Measurements from ENCODE around the gene ELL. TPM values are rescaled to one million over a fixed set of nuclear protein-coding genes. Genes with fewer than 3 reads are reported as not detected.

ELL gene
- total RNA-seq, 1 donor from 2014 or later, result 11.0 TPM

GRCh38 chr19:18467978-18468377 is 53.9 kb downstream of the ELL start:
- Mint-ChIP-seq H3K9me3 (ENCODE audit: unreplicated experiment) (no peaks in the 10 kb centered on the region), H3K4me3 (ENCODE audit: unreplicated experiment) (peak overlapping the region; percentile 44), H3K27ac (ENCODE audit: unreplicated experiment) (peak overlapping the region; percentile 54), H3K4me1 (ENCODE audit: unreplicated experiment) (no peaks in the 10 kb centered on the region), H3K36me3 (ENCODE audit: low read depth, unreplicated experiment) (peaks cover 3% of the 10 kb centered on the region), H3K27me3 (ENCODE audit: unreplicated experiment) (peaks cover 6% of the 10 kb centered on the region)
- DNase-seq (ENCODE audit: low spot score), result no peak
- TF ChIP-seq CTCF (IDR thresholded peaks at IDR 0.05; ENCODE audit: unreplicated experiment), result no peak

GRCh38 chr19:18466354-18466753 is 55.5 kb downstream of the ELL start:
- no peak overlapping the region for H3K27ac Mint-ChIP-seq (ENCODE audit: unreplicated experiment)

GRCh38 chr19:18465964-18466339 is 55.9 kb downstream of the ELL start:
- Mint-ChIP-seq H3K27ac (ENCODE audit: unreplicated experiment) (no peak overlapping the region), H3K27me3 (ENCODE audit: unreplicated experiment) (peaks cover 7% of the 10 kb centered on the region), H3K4me1 (ENCODE audit: unreplicated experiment) (no peaks in the 10 kb centered on the region), H3K9me3 (ENCODE audit: unreplicated experiment) (no peaks in the 10 kb centered on the region), H3K4me3 (ENCODE audit: unreplicated experiment) (no peak overlapping the region), H3K36me3 (ENCODE audit: low read depth, unreplicated experiment) (peaks cover 6% of the 10 kb centered on the region)
- no peak for TF ChIP-seq CTCF (IDR thresholded peaks at IDR 0.05; ENCODE audit: unreplicated experiment)
- no peak for DNase-seq (ENCODE audit: low spot score)

More at GRCh38 chr19:18466354-18466753, 55.5 kb downstream of the ELL start:
- no peaks in the 10 kb centered on the region for H3K4me1 Mint-ChIP-seq (ENCODE audit: unreplicated experiment)
- H3K4me3 Mint-ChIP-seq (ENCODE audit: unreplicated experiment), result no peak overlapping the region
- no peak for TF ChIP-seq CTCF (IDR thresholded peaks at IDR 0.05; ENCODE audit: unreplicated experiment)
- no peak for DNase-seq (ENCODE audit: low spot score)
- peaks cover 6% of the 10 kb centered on the region for H3K36me3 Mint-ChIP-seq (ENCODE audit: low read depth, unreplicated experiment)
- H3K9me3 Mint-ChIP-seq (ENCODE audit: unreplicated experiment), result no peaks in the 10 kb centered on the region
- peaks cover 7% of the 10 kb centered on the region for H3K27me3 Mint-ChIP-seq (ENCODE audit: unreplicated experiment)

GRCh38 chr19:18465214-18465963 is 56.5 kb downstream of the ELL start:
- DNase-seq (ENCODE audit: low spot score), result no peak
- Mint-ChIP-seq H3K4me1 (ENCODE audit: unreplicated experiment) (no peaks in the 10 kb centered on the region), H3K9me3 (ENCODE audit: unreplicated experiment) (no peaks in the 10 kb centered on the region), H3K27ac (ENCODE audit: unreplicated experiment) (no peak overlapping the region), H3K36me3 (ENCODE audit: low read depth, unreplicated experiment) (peaks cover 6% of the 10 kb centered on the region), H3K27me3 (ENCODE audit: unreplicated experiment) (peaks cover 7% of the 10 kb centered on the region), H3K4me3 (ENCODE audit: unreplicated experiment) (peak overlapping the region; percentile 83)
- no peak for TF ChIP-seq CTCF (IDR thresholded peaks at IDR 0.05; ENCODE audit: unreplicated experiment)

GRCh38 chr19:18464646-18465045 is 57.2 kb downstream of the ELL start:
- no peaks in the 10 kb centered on the region for H3K4me1 Mint-ChIP-seq (ENCODE audit: unreplicated experiment)
- no peak for TF ChIP-seq CTCF (IDR thresholded peaks at IDR 0.05; ENCODE audit: unreplicated experiment)
- peaks cover 6% of the 10 kb centered on the region for H3K36me3 Mint-ChIP-seq (ENCODE audit: low read depth, unreplicated experiment)
- peaks cover 7% of the 10 kb centered on the region for H3K27me3 Mint-ChIP-seq (ENCODE audit: unreplicated experiment)
- no peak overlapping the region for H3K4me3 Mint-ChIP-seq (ENCODE audit: unreplicated experiment)
- H3K27ac Mint-ChIP-seq (ENCODE audit: unreplicated experiment), result no peak overlapping the region
- no peaks in the 10 kb centered on the region for H3K9me3 Mint-ChIP-seq (ENCODE audit: unreplicated experiment)
- DNase-seq (ENCODE audit: low spot score), result no peak
